H9 (cell line): ENCODE data around the gene HIRA. TPM values are rescaled to one million over a fixed set of nuclear protein-coding genes. Genes with fewer than 3 reads are reported as not detected.

Experiments used
- DNase-seq: peaks from one replicate; pipeline ENCODE4 v3.0.0-alpha.2; 2017
- H2AFZ ChIP-seq: one replicate; pipeline ENCODE4 v1.6.1; 2013; ENCODE audit warnings: mild to moderate bottlenecking, low read length, control low read depth, moderate library complexity
- H2AK5ac ChIP-seq: 2 replicates; pipeline ENCODE4 v1.6.1; 2013; ENCODE audit warnings: low read length, control low read depth, mixed read lengths; ENCODE audit not compliant: insufficient read length
- H2BK120ac ChIP-seq: one replicate; pipeline ENCODE4 v1.6.1; 2013; ENCODE audit warnings: low read depth, mild to moderate bottlenecking, low read length, control low read depth, inconsistent platforms; ENCODE audit not compliant: poor library complexity, severe bottlenecking
- H2BK12ac ChIP-seq: 2 replicates; pipeline ENCODE4 v1.6.1; 2013; ENCODE audit warnings: low read length, control low read depth, mixed read lengths, low read depth; ENCODE audit not compliant: insufficient read length
- H2BK15ac ChIP-seq: 2 replicates; pipeline ENCODE4 v1.6.1; 2013; ENCODE audit warnings: low read depth, low read length, control low read depth
- H2BK20ac ChIP-seq: one replicate; pipeline ENCODE4 v1.6.1; 2013; ENCODE audit warnings: low read depth, mild to moderate bottlenecking, low read length, control low read depth, inconsistent platforms; ENCODE audit not compliant: poor library complexity, severe bottlenecking
- H2BK5ac ChIP-seq: 2 replicates; pipeline ENCODE4 v1.6.1; 2013; ENCODE audit warnings: low read length, control low read depth, mixed read lengths; ENCODE audit not compliant: insufficient read length
- H3K14ac ChIP-seq: 2 replicates; pipeline ENCODE4 v1.6.1; 2013; ENCODE audit warnings: low read length, control low read depth; ENCODE audit not compliant: insufficient read depth
- H3K18ac ChIP-seq: 2 replicates; pipeline ENCODE4 v1.6.1; 2013; ENCODE audit warnings: low read depth, mild to moderate bottlenecking, mixed read lengths, low read length, control low read depth; ENCODE audit not compliant: insufficient read length
- H3K23ac ChIP-seq: 2 replicates; pipeline ENCODE4 v1.6.1; 2013; ENCODE audit warnings: low read length, control low read depth, mixed read lengths, low read depth; ENCODE audit not compliant: insufficient read length
- H3K23me2 ChIP-seq: 2 replicates; pipeline ENCODE4 v1.6.1; 2013; ENCODE audit warnings: low read depth, mild to moderate bottlenecking, mixed read lengths, low read length, control low read depth; ENCODE audit not compliant: insufficient read length, poor library complexity, severe bottlenecking
- H3K27ac ChIP-seq: 2 replicates; pipeline ENCODE4 v1.5.1; 2013; ENCODE audit warnings: low read length, control low read depth, mixed read lengths, low read depth; ENCODE audit not compliant: insufficient read length
- H3K27me3 ChIP-seq: 2 replicates; pipeline ENCODE4 v1.6.1; 2013; ENCODE audit warnings: low read length, control low read depth, inconsistent platforms; ENCODE audit not compliant: insufficient read depth
- H3K4ac ChIP-seq: 2 replicates; pipeline ENCODE4 v1.6.1; 2013; ENCODE audit warnings: low read depth, mild to moderate bottlenecking, control low read depth, inconsistent platforms, low read length, moderate library complexity
- H3K4me1 ChIP-seq: 2 replicates; pipeline ENCODE4 v1.6.1; 2013; ENCODE audit warnings: low read length, control low read depth, inconsistent platforms; ENCODE audit not compliant: insufficient read depth
- H3K4me2 ChIP-seq: 2 replicates; pipeline ENCODE4 v1.6.1; 2013; ENCODE audit warnings: low read length, control low read depth, mixed read lengths; ENCODE audit not compliant: insufficient read length, insufficient read depth
- H3K56ac ChIP-seq: 2 replicates; pipeline ENCODE4 v1.6.1; 2013; ENCODE audit warnings: low read depth, mild to moderate bottlenecking, mixed read lengths, low read length, control low read depth; ENCODE audit not compliant: insufficient read length
- H3K79me1 ChIP-seq: 2 replicates; pipeline ENCODE4 v1.6.1; 2013; ENCODE audit warnings: low read depth, mild to moderate bottlenecking, moderate library complexity, low read length, control low read depth, inconsistent platforms; ENCODE audit not compliant: insufficient read depth, poor library complexity, severe bottlenecking
- H3K79me2 ChIP-seq: 2 replicates; pipeline ENCODE4 v1.6.1; 2013; ENCODE audit warnings: low read length, control low read depth, inconsistent platforms; ENCODE audit not compliant: insufficient read depth
- H3K9ac ChIP-seq: 2 replicates; pipeline ENCODE4 v1.6.1; 2013; ENCODE audit warnings: low read length, control low read depth, mixed read lengths; ENCODE audit not compliant: insufficient read length; ENCODE audit errors: extremely low read depth
- H3K9me3 ChIP-seq: one replicate; pipeline ENCODE4 v1.6.1; 2013; ENCODE audit warnings: low read depth, low read length, inconsistent platforms; ENCODE audit not compliant: control insufficient read depth
- H3T11ph ChIP-seq: one replicate; pipeline ENCODE4 v1.6.1; 2013; ENCODE audit warnings: mild to moderate bottlenecking, low read length, control low read depth, inconsistent platforms
- H4K20me1 ChIP-seq: one replicate; pipeline ENCODE4 v1.6.1; 2013; ENCODE audit not compliant: control insufficient read depth, insufficient read length, insufficient read depth
- H4K5ac ChIP-seq: 2 replicates; pipeline ENCODE4 v1.6.1; 2013; ENCODE audit warnings: low read depth, mild to moderate bottlenecking, mixed read lengths, low read length, control low read depth; ENCODE audit not compliant: insufficient read length
- H4K8ac ChIP-seq: replicated peaks from 2 replicates; pipeline ENCODE4 v1.6.1; 2013; ENCODE audit warnings: low read length, control low read depth, mixed read lengths, low read depth; ENCODE audit not compliant: insufficient read length
- H4K91ac ChIP-seq: 2 replicates; pipeline ENCODE4 v1.6.1; 2013; ENCODE audit warnings: low read depth, mild to moderate bottlenecking, moderate library complexity, mixed read lengths, low read length, control low read depth; ENCODE audit not compliant: insufficient read length
- H3K27ac Mint-ChIP-seq, 3 experiments: 2 replicates in 2 of 3; 3 replicates in 1 of 3; pipeline ENCODE4 v1.8.0; 2020 to 2021; ENCODE audit warnings: mixed read lengths in 3 of 3, mild to moderate bottlenecking in 1 of 3, moderate library complexity in 1 of 3
- H3K27me3 Mint-ChIP-seq: 2 replicates; pipeline ENCODE4 v1.8.0; 2021; ENCODE audit warnings: low read depth, mild to moderate bottlenecking, moderate library complexity, mixed read lengths
- H3K36me3 Mint-ChIP-seq, 3 experiments: 2 replicates in 2 of 3; 3 replicates in 1 of 3; pipeline ENCODE4 v1.8.0; 2020 to 2021; ENCODE audit warnings: low read depth in 3 of 3, mixed read lengths in 3 of 3; ENCODE audit not compliant: insufficient read depth in 1 of 3
- H3K4me1 Mint-ChIP-seq, 2 experiments: 2 replicates each; pipeline ENCODE4 v1.8.0; 2020; ENCODE audit warnings: mixed read lengths in 2 of 2
- H3K4me3 Mint-ChIP-seq, 2 experiments: 2 replicates in 1 of 2; 3 replicates in 1 of 2; pipeline ENCODE4 v1.8.0; 2020 to 2021; ENCODE audit warnings: mild to moderate bottlenecking in 2 of 2, mixed read lengths in 2 of 2, moderate library complexity in 1 of 2
- H3K9me3 Mint-ChIP-seq, 2 experiments: 2 replicates in 1 of 2; 3 replicates in 1 of 2; pipeline ENCODE4 v1.8.0; 2020; ENCODE audit warnings: mild to moderate bottlenecking in 2 of 2, mixed read lengths in 2 of 2, moderate library complexity in 1 of 2
- CTCF ChIP-seq: fragments of 200-600 bp; sonication (generic); conservative IDR thresholded peaks from 3 replicates; pipeline ENCODE4 v1.8.0; 2021; ENCODE audit warnings: antibody characterized with exemption, mild to moderate bottlenecking
- WGBS: extraction: QIAGEN DNeasy Blood & Tissue Kit; methylation state at CpG from one replicate; pipeline ENCODE4 v1.1.7; 2013; ENCODE audit warnings: missing lambda C conversion rate, low lambda C conversion rate, mixed read lengths; ENCODE audit not compliant: insufficient read length; ENCODE audit errors: extremely low coverage; 5-methylcytosine and 5-hydroxymethylcytosine counted together
- total RNA-seq: library from RNA; stranded (reverse); gene quantifications from 2 replicates; pipeline ENCODE4 v1.2.1, GENCODE V29; 2021

The HIRA gene
- total RNA-seq, 1 experiment from 2014 or later: 51.9 TPM

GRCh38 chr22:19303785-19304184 lies 127.7 kb downstream of the HIRA start:
- H2AK5ac ChIP-seq: no peak overlapping the region
- TF ChIP-seq CTCF: no peak
- no peaks in the 10 kb centered on the region for H3K9me3 ChIP-seq
- WGBS: no CpG with 5 or more reads among the region's 1 CpG
- H3K18ac ChIP-seq: no peak overlapping the region
- no peak overlapping the region for H2BK15ac ChIP-seq
- no peaks in the 10 kb centered on the region for H3K79me2 ChIP-seq
- no peak overlapping the region for H3K27ac ChIP-seq
- no peak overlapping the region for H2BK5ac ChIP-seq
- no peak overlapping the region for H2BK120ac ChIP-seq
- H4K8ac ChIP-seq: no peak overlapping the region
- no peak overlapping the region for H2BK12ac ChIP-seq
- H3K36me3 Mint-ChIP-seq: no peaks in the 10 kb centered on the region
- no peaks in the 10 kb centered on the region for H3K27me3 ChIP-seq
- H2BK20ac ChIP-seq: no peak overlapping the region
- H4K20me1 ChIP-seq: no peaks in the 10 kb centered on the region
- H3K4me1 Mint-ChIP-seq: no peaks in the 10 kb centered on the region
- H3K27me3 Mint-ChIP-seq: no peaks in the 10 kb centered on the region; the same call in none of the 2 replicates
- H3K56ac ChIP-seq: no peak overlapping the region
- no peak overlapping the region for H3K4me3 Mint-ChIP-seq
- H4K5ac ChIP-seq: no peak overlapping the region
- DNase-seq: no peak
- H3K79me1 ChIP-seq: no peaks in the 10 kb centered on the region
- no peak overlapping the region for H3K9ac ChIP-seq
- H4K91ac ChIP-seq: no peak overlapping the region
- no peak overlapping the region for H3K4ac ChIP-seq
- H2AFZ ChIP-seq: no peak overlapping the region
- H3T11ph ChIP-seq: no peak overlapping the region
- H3K4me1 ChIP-seq: no peaks in the 10 kb centered on the region
- H3K9me3 Mint-ChIP-seq: peaks cover 0 to 3% of the 10 kb centered on the region in 2 experiments; a peak in 1 of 5 replicates
- H3K23me2 ChIP-seq: no peaks in the 10 kb centered on the region
- H3K23ac ChIP-seq: no peak overlapping the region
- no peak overlapping the region for H3K14ac ChIP-seq
- H3K27ac Mint-ChIP-seq: no peak overlapping the region
- no peak overlapping the region for H3K4me2 ChIP-seq
